Measurements from ENCODE around the gene TSPAN2. TPM values are rescaled to one million over a fixed set of nuclear protein-coding genes. Genes with fewer than 3 reads are reported as not detected.

The TSPAN2 gene
- polyA plus RNA-seq, 1 of the 3 experiments (the other 2 are of a cell fraction), result 0.23 TPM

Other genes with a start within 250 kb of the TSPAN2 start
- gene SYCP1, start 234.6 kb downstream of the TSPAN2 start, polyA plus RNA-seq (2012; rRNA removed), result not detected in 2 replicates
- gene TSHB, start 59.7 kb downstream of the TSPAN2 start, polyA plus RNA-seq (2012; rRNA removed), result not detected in 2 replicates
- 53.7 and 75.8 TPM in 2 replicates for gene NGF, start 248.7 kb upstream of the TSPAN2 start, polyA plus RNA-seq (2012; rRNA removed)